Measurements from ENCODE around the gene TMEM72. TPM values are rescaled to one million over a fixed set of nuclear protein-coding genes. Genes with fewer than 3 reads are reported as not detected.

TMEM72 gene
- total RNA-seq, 1 donor from 2014 or later = not detected

GRCh38 chr10:44888886-44889285 is 22.3 kb upstream of the TMEM72 start:
- no peak for TF ChIP-seq CTCF (conservative IDR thresholded peaks at IDR 0.05; ENCODE audit: low read depth, low read length)
- no peak for DNase-seq (ENCODE audit: low read depth)

GRCh38 chr10:44889834-44890233 is 21.3 kb upstream of the TMEM72 start:
- DNase-seq (ENCODE audit: low read depth) = no peak
- H3K4me3 ChIP-seq (ENCODE audit: low read depth, low read length) = no peak overlapping the region
- TF ChIP-seq CTCF (conservative IDR thresholded peaks at IDR 0.05; ENCODE audit: low read depth, low read length) = no peak

More at GRCh38 chr10:44888886-44889285, 22.3 kb upstream of the TMEM72 start:
- H3K4me3 ChIP-seq (ENCODE audit: low read depth, low read length) = no peak overlapping the region

GRCh38 chr10:44890696-44891563 is 20.2 kb upstream of the TMEM72 start:
- no peak for DNase-seq (ENCODE audit: low read depth)
- TF ChIP-seq CTCF (conservative IDR thresholded peaks at IDR 0.05; ENCODE audit: low read depth, low read length) = no peak
- H3K4me3 ChIP-seq (ENCODE audit: low read depth, low read length) = no peak overlapping the region

GRCh38 chr10:44891721-44892120 is 19.4 kb upstream of the TMEM72 start:
- no peak for DNase-seq (ENCODE audit: low read depth)
- H3K4me3 ChIP-seq (ENCODE audit: low read depth, low read length) = no peak overlapping the region
- TF ChIP-seq CTCF (conservative IDR thresholded peaks at IDR 0.05; ENCODE audit: low read depth, low read length) = no peak

- no peak for DNase-seq (ENCODE audit: low read depth)
- TF ChIP-seq CTCF (conservative IDR thresholded peaks at IDR 0.05; ENCODE audit: low read depth, low read length) = no peak
- no peak overlapping the region for H3K4me3 ChIP-seq (ENCODE audit: low read depth, low read length)
Measured at GRCh38 chr10:44893604-44894468, 17.3 kb upstream of the TMEM72 start.

- H3K4me3 ChIP-seq (ENCODE audit: low read depth, low read length) = no peak overlapping the region
- no peak for TF ChIP-seq CTCF (conservative IDR thresholded peaks at IDR 0.05; ENCODE audit: low read depth, low read length)
- DNase-seq (ENCODE audit: low read depth) = no peak
Measured at GRCh38 chr10:44894691-44895090, 16.4 kb upstream of the TMEM72 start.
